Kidney tubule cell (primary cell): ENCODE data around the gene ZNF638.
"Not testable (repeated sequence)": the region's sequence is repeated elsewhere in the genome, so short reads cannot be mapped to it uniquely, and the experiment has no call there.

Experiments
- DNase-seq: peaks from one replicate; pipeline ENCODE4 v3.0.0-alpha.2; 2018; ENCODE audit warnings: low spot score

The ZNF638 gene, protein sequence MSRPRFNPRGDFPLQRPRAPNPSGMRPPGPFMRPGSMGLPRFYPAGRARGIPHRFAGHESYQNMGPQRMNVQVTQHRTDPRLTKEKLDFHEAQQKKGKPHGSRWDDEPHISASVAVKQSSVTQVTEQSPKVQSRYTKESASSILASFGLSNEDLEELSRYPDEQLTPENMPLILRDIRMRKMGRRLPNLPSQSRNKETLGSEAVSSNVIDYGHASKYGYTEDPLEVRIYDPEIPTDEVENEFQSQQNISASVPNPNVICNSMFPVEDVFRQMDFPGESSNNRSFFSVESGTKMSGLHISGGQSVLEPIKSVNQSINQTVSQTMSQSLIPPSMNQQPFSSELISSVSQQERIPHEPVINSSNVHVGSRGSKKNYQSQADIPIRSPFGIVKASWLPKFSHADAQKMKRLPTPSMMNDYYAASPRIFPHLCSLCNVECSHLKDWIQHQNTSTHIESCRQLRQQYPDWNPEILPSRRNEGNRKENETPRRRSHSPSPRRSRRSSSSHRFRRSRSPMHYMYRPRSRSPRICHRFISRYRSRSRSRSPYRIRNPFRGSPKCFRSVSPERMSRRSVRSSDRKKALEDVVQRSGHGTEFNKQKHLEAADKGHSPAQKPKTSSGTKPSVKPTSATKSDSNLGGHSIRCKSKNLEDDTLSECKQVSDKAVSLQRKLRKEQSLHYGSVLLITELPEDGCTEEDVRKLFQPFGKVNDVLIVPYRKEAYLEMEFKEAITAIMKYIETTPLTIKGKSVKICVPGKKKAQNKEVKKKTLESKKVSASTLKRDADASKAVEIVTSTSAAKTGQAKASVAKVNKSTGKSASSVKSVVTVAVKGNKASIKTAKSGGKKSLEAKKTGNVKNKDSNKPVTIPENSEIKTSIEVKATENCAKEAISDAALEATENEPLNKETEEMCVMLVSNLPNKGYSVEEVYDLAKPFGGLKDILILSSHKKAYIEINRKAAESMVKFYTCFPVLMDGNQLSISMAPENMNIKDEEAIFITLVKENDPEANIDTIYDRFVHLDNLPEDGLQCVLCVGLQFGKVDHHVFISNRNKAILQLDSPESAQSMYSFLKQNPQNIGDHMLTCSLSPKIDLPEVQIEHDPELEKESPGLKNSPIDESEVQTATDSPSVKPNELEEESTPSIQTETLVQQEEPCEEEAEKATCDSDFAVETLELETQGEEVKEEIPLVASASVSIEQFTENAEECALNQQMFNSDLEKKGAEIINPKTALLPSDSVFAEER (N-terminal part only)

DNA sequence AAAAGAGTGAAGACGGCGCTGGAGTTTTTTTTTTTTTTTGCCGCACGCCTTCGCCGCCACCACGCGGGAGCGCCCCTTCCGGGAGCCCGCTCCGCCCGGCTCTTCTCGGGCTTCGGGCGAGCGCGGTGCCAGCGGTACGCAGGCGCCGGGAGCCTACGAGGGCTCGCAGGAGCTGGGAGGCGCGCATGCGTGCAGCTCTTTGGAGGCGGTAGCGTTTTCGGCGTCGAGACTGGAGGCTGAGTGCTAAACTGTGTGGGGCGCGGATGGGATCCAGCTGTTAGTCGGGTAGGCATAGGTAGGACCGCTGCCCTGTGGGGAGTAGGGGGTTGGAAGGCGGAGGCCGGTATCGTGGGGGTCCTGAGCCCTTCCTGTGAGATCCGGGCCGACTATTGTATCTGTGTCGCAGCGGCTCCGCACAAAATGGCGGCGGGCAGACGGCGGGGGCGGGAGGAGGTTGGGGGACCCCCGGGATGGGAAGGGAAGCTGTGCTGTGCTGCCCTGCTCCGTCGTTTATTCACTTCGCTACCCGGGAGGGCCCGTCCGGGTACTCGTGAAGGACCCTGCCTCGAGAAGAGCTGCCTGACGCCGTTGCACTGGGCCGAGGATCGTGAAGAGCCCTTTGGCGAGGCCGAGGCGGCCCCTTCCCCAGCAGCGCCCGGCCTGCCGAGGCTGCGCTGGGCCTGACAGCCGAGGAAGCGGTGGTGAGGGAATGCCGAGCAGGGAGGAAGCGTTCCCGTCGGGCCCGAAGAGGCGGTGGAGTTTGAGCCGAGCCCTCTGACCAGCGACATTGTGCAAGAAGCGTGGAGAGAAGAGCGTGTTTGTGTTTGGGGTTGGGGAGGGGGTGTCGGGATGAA, at the start of gene ZNF638:
TSS of gene ZNF638 (plus strand) at position 202 of the 854 bp plus-strand sequence. CDS start 17,173 bp downstream, outside the sequence.
- DNase-seq, result peak; percentile 94

DNA sequence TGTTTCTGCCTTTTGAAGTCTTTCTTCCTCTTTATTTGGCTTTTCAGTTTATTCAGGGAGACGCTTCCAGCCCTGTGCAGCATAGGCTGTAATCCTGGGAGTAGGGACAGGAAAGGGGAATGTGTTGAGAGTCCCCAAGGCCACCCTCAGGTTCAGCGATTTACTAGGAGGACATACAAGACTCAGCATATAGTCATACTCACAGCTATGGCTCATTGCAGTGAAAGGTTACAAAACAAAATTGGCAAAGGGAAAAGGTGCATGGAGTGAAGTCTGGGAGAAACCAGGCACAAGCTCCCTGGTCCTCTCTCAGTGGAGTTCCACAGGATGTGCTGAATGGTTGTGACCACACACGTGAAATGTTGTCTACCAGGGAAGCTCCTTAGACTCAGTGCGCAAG, 49.6 kb upstream of the ZNF638 start:
- no peak for DNase-seq

DNA sequence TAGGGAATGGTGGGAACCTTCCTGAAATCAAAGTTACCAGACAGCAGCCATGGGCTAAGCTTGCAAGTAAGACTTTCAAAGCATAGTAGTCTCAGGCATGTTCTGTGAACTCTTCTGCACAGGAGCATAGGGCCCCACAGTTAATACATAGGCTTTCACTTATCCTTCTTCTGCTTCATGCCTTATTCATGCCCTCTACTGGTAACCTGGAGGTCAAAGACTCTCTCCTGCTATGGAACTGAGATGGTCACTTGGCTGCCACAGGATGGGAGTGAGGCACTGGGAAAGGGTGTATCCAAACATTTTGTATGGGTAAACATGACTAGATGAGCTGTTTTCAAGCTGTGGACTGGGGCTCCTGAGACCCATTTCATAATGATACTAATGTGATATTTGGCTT, 49.1 kb upstream of the ZNF638 start:
- DNase-seq, result peak; percentile 13

DNA sequence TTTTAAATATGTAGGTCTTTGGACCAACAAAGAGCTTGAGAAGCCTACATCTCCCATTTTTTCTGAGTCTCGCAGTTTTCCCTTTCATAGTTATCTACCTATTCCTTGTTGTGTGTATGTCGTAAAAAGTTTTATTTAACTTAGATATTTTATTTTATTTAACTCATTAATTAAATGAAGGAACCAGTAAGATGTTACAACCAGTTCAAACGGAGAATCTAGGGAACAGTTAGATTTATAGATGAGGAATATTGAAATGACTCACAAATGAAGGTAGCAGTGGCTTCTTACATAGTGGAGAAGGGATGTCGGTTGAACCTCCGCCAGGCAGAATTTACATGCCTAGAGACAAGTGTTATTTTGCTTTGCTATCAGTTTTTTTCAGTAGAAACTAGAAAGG, 48.5 kb upstream of the ZNF638 start:
- DNase-seq, result no peak

DNA sequence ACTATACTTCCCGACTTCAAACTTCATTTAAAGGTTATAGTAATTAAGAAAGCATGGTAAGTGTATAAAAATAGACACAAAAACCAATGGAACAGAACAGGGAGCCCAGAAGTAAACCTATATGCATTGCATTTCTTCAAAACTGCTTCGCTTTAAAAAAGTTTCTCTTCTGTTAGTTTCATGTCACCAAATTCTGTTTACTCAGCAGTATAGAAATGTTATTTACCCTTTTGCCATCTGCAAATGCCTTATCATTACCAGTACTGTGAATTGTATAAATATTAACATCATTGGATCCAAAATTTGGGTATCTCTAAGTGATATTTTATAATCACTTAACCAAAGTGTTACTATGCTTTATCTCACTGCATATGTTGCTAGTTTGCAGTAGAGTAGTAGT, 45.9 kb upstream of the ZNF638 start:
- DNase-seq, result no peak

DNA sequence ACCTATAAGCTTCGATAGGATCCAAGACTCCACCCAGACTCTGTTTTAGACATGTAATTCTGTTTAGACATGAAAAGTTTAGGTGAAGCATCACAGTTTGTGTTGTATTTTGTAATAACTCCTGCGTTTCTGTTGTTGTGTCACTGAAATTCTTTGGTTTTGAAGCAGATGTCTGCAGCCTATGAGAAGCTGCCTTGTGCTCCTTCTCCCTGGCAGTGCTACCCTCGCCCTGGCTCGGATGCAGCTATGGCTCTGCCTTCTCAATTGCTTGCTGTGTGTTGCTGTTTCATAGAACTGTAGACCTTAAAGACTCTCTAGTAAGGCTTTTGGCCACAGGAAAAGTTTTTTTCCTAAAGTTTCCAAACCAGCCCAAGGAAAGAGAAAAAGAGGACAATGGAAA, 40.2 kb upstream of the ZNF638 start:
- no peak for DNase-seq

DNA sequence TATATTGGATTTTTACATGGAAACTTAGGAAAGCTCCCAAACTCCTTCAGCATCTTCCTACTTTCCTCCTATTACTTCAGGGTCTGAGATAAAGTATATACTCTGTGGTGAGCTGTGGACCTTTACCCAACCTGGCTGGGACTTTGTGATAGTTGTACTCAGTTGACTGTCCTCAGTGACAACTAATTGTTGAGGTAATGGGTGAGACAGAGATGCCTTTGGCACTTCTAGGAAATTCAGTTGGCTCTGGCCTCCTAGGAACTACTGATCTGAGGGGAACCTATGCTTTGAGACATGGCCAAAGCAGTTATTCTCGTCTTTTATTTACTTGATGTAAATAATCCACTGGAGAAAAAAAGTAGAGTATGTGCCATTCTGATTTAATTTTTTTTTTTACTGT, 39.4 kb upstream of the ZNF638 start:
- DNase-seq, result no peak

DNA sequence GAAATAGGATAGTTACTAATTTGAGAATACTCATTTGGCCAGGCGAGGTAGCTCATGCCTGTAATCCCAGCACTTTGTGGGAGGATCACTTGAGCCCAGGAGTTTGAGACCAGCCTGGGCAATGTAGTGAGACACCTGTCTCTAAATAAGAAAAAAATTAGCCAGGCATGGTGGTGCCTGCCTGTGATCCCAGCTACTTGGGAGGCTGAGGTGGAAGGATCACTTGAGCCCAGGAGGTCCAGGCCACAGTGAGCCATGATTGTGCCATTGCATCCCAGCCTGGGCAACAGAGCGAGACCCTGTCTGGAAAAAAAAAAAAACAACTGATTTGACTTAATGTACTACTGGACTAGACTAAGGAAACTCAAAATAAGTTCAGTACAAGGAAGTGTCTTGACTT, 32.7 kb upstream of the ZNF638 start:
- DNase-seq, result no peak

DNA sequence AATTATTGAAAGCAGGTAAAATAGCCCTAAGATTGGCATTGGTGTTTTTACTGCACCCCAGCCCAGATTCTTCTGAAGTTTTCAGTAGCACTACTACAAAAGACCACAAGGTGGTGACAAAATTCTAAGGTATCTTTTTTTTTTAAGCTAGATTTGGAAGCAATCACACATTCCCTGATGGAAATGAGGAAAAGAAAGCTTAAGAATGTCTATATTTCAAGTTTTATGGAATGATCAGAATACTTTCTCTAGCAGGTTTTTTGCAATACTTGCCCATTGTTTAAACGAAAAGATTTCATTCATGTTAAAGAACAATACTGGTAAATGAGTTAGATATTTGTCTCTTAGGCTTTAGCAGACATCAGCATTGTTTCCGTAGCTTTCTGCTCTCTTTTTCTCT, 32.1 kb upstream of the ZNF638 start:
- peak; percentile 38 for DNase-seq

DNA sequence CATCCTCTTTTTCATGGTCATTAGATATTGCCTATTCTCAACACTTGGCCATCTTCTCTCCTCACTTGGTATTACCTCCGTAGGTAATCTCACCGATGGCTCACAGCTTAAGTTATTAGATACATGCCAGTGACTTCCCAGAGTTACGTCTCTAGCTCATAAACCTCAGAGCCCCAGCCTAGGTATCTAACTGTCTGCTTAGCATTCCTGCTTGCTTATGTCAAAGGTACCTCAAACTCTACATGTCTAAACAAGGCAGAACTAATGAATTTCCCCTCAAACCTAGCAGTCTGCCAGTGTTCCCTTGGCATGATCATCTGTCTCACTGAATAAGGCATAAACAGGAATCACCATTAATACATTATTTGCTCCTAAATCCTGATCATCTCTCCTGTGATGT, 27.7 kb upstream of the ZNF638 start:
- peak; percentile 7 for DNase-seq

DNA sequence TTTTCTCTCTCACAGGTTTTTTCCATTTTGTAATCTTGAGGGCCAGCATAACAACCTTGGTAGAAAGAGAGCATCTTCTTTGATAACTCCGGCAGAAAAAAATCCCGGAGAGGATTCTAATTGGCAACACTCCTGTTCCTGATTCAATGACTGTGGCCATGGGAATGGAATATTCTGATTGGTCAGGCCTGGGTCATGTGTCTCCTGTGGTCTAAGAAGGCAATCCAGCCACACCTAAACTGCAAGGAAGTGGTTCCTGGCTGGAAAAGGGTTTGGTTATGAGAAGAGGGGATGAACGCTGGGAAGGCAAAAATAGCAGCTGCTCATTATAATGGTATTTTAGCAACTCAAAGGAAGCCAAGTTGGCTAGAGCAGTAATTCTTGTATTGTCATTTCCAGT, 24.8 kb upstream of the ZNF638 start:
- no peak for DNase-seq

DNA sequence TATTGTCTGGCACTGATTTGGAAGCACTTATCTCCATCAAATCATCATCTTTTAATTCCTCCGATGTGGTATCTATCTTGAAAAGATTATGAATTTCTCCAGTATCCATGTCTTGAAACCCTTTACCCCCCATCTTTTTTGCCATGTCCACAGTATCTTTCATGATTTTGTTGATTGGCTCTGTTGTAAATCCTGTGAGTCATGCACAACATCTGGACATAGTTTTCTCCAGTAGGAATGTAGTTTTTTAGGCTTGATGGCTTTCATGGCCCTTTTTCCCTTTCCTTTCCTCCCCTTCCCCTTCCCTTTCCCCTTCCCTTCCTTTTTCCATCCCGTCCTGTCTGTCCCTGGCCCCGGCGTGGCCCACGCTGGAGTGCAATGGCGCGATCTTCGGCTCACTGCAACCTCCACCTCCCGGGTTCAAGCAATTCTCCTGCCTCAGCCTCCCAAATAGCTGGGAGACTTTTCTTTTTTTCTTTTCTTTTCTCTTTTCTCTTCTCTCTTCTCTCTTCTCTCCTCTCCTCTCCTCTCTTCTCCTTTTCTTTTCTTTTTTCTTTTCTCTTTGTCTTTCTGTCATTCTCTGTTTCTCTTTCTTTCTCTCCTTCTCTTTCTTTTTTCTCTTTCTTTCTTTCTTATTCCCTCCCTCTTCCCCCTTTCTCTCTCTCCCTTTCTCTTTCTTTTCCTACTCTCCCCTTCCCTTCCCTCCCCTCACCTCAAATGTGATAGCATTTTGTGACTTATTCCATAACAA, 18.4 kb upstream of the ZNF638 start:
- DNase-seq, result no peak

DNA sequence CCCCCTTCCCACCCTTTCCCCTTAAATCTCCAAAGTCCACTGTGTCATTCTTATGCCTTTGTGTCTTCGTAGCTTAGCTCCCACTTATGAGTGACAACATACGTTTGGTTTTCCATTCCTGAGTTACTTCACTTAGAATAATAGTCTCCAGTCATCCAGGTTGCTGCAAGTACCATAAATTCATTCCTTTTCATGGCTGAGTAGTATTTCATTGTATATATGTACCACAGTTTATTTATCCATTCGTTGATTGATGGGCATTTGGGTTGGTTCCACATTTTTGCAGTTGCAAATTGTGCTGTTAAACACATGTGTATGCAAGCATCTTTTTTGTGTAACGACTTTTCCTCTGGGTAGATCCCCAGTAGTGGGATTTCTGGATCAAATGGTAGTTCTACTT, 14.5 kb upstream of the ZNF638 start:
- DNase-seq, result no peak

DNA sequence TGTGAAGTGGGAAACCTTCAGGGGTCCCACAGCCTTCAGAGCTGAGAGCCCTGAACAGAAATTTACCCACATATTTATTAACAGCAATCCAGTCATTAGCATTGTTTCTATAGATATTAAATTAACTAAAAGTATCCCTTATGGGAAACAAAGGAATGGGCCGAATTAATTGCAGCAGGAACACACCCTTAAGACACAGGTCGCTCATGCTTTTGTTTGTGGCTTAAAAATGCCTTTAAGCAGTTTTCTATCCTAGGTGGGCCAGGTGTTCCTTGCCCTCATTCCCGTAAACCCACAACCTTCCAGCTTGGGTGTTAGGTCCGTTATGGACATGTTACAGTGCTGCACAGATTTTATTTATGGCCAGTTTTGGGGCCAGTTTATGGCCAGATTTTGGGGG, 13.7 kb upstream of the ZNF638 start:
- DNase-seq, result not testable (repeated sequence)

DNA sequence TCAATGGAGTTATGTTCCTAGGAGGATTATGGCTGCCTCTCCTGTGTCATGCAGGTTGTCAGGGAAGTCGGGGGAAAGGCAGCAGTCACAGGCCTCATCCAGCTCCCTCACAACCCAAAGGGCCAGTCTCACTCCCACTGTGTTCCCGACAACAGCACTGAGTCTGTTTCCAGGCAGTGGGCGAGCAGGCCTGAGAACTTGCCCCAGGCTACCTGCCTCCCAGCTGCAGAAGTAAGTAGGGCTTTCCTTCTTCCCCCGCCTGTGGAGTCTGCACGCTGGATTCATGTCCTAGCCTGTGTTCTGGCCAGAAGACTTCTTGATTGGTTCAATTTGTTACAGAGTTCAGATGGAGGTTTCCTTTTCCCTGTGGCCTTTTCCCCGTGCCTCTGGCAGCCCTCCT, 8.2 kb upstream of the ZNF638 start:
- DNase-seq, result no peak

DNA sequence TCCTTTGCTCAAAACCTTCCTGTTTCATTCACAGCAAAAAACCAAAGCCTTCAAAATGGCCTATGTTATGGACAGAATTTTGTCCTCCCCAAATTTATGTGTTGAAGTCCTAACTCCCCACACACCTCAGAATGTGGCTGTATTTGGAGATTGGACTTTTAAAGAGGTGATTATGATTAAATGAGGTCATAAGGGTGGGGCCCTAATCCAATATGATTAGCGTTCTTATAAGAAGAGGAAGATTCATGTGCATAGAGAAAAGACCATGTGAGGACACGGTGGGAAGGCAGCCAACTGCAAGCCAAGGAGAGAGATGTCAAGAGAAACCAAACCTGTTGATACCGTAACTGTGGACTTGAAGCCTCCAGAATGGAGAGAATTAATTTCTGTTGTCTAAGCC, 4.6 kb upstream of the ZNF638 start:
- no peak for DNase-seq

DNA sequence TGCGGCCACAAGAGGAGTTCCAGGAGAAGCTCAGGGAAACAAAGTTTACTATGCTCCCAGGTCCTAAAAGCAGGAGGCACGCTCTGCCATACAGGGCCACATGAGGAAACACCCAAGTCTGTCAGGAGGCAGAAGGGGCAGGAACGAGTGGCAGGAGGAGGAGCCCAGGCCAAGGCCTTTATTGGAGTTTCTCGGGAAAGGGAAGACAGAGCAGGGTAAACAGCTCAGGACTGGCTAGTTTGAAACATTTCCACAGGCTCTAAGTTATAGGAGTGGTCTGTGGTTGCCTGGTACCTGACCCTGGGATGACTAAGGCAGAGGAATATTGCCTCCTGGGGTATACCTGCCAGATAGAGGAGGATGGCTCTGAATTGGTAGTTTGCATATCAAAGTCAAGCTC, 3.7 kb upstream of the ZNF638 start:
- DNase-seq, result no peak

DNA sequence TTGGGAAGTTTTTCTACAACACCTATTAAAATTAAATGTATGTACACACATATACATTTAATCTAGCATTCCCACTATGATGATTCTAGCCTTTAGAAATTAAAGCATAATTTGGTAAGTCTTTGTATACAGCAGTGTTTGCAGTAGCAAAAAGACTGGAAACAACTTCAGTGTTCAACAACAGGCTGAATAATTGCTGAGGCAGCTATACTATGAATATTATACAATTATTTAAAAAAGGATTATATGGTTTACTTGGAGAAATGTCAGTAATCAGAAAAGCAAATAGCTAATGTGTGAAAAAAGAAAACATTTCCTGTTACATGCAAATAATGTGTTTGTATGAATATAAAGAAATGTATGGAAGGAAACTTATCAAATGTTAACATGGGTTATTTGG, 1.4 kb upstream of the ZNF638 start:
- DNase-seq, result no peak

DNA sequence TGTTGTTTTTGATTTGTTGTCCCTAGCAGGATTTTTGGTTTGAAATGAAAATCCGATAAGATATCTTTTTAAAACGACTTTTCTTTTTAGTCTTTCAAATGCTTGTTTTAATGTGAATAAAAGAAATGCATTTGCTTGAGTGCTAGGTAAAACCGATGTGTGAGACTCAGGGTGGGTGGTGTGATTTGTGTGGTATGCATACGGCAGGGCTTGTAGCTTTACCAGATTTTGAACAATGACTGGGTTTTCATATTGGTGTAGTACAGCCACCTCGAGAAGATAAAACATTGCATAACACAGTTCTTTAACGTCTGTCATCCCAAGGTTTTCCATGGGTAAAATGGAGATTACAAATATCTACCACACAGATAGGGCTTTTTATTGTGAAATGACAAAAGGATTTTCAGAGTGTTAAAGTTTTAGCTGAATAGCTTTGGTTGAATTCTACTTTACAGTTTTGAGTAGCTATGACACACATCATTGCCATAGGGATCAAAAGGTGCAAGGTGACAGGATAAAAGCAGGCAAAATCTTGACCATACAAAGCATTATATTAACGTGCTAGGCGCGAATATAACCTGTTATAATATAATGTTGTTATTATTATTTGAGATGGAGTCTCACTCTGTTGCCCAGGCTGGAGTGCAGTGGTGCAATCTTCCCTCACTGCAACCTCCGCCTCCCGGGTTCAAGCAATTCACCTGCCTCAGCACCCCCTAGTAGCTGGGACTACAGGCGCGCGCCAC, 824 bp upstream of the ZNF638 start:
- DNase-seq, result no peak

DNA sequence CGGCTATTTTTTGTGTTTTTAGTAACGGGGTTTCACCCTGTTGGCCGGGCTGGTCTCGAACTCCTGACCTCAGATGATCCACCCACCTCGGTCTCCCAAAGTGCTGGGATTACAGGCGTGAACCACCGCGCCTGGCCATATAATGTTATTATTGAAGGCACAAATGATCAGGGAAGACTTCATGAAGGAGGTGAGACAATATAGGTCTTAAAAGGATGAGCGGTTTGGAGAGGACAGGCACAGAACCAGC, 326 bp upstream of the ZNF638 start:
- DNase-seq, result not testable (repeated sequence)

DNA sequence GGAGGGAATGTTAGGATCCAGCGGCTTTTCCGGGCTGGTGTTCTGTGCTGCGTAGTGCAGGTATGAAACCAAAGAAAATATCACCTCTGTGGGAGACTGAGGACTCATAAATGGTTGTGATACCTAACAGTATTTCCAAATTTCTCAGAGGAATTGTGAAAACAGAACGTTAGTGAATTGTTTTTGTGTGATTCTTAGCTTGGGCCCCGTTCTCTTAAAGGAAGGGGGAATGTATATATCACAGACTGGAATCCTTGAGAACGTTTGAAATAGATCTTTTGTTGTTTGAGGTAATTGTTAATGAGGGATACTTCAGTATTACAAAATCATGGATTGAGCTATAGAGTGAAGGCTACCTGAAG, 834 bp downstream of the ZNF638 start:
- DNase-seq, result no peak
